Islet precursor cell (in vitro differentiated cells): ENCODE results near the gene DNTT.
A peak's percentile ranks its signal among the peaks of the same experiment; 100 is the strongest.

ENCODE experiments used
- DNase-seq: peaks from one replicate; pipeline ENCODE4 v3.0.0-alpha.2; 2018

DNTT gene

GRCh38 chr10:96310321-96310669, 6.1 kb downstream of the DNTT start:
- DNase-seq = no peak

DNA sequence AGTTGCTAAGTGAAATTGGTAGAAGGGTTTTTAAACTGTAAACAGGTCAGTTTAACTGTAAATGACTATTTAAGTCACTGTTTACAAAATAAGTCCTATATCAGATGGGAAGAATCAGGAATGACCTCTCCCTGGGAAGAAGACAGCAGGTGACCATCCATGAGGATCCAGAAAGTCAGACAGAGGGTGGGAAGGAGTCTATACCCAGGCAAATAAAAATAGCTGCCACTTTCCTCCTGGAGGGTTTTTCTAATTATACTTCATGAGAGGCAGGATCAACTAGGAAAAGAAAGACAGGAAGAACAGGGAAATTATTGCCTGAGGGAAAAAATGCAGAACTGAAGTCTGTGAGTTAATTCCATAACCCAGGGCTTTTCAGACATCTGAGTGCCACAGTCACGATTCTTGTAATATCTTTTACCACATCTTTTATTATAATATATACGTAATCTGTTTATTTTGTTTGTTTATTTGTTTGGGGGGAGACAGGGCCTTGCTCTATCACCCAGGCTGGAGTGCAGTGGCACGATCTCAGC, 7.0 kb downstream of the DNTT start:
- DNase-seq = no peak

- DNase-seq = peak; percentile 14
Measured at GRCh38 chr10:96313344-96313743, 9.1 kb downstream of the DNTT start.

DNA sequence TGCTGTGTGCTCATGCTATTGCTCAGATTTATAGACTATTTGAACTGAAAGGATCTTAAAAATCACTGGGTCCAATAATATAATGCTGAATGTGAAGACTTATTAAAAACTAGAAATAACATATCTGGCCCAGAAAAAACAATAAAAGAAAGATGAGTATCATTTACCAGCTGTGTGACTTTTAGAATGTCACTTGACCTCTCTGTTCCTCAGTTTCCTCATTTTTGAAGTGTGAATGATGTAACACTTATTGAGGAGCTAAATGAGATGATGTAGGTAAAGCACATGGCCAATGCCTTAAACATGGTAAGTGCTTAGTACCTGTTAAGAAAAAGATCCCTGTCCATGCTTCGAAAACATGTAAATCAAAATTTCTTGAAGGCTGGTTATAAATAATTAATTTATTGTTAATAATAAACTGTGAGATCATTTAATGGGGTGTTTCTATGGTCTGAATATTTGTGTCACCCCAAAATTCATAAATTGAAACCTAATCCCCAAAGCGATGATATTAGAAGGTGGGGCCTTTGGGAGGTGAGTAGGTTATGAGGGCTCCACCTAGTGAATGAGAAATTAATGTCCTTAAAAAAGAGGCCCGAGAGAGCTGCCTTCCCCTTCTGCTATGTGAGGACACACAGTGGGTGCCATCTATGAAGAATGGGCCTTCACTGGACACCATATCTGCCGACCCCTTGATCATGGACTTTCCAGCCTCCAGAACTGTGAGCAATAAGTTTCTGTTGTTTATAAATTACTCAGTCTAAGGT, 13.0 kb downstream of the DNTT start:
- DNase-seq = no peak

- DNase-seq = peak; percentile 47
Measured at GRCh38 chr10:96319754-96320474, 15.7 kb downstream of the DNTT start.

DNA sequence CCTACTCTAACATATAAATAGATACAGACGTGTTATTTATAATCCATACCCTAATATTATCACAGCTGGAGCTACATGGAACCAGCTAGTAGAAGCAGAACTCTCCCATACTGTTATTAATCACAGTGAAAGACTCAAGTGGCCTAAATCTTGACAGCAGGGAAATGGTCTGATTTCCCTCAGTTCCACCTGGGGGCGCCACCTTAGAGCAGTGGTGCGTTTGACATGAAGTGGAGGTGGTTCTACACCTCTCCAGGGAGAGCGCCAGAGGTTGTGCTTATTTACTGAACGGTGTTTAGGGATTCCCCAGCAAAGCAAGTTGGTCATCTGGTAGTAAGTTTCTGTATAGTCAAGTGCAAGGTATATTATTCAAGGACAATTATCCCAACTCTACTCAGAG, 17.6 kb downstream of the DNTT start:
- peak; percentile 43 for DNase-seq

DNA sequence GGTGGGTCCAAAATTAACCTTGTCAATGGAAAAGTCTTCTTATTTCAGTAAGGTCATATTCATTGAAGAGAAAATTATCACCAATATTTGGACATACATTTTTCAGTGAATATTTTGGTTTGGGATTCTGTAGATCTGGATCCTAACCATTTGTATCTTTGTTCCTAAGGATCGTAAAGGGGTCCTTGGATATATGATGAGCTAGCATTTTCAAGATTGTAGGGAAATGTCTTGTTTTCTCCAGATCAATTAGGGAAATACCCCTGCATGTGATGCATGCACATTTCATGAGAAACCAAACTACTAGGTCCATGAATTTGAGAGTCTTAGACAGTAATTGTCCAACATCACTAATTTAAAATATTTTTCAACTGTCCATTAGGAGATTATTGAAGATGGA, 18.0 kb downstream of the DNTT start:
- no peak for DNase-seq

DNA sequence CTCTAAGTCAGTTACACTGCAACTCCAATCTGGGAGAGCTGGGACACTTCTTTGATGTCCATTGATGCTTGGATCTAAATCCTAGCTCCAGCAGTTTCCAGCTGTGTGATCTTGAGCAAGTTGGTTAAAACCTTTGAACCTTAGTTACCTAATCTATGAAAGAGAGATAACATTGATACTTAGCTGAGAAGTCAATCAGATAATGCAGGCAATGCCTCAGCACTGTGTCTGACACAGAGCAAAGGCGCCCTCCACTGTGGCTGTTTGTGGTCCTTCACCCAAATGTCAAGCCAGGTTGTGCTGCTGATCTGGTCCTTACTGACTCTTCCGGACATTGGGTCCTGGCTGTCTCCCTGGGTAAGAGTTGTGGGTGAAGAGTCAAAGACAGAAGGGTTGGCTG, 20.2 kb downstream of the DNTT start:
- DNase-seq = peak; percentile 38

DNA sequence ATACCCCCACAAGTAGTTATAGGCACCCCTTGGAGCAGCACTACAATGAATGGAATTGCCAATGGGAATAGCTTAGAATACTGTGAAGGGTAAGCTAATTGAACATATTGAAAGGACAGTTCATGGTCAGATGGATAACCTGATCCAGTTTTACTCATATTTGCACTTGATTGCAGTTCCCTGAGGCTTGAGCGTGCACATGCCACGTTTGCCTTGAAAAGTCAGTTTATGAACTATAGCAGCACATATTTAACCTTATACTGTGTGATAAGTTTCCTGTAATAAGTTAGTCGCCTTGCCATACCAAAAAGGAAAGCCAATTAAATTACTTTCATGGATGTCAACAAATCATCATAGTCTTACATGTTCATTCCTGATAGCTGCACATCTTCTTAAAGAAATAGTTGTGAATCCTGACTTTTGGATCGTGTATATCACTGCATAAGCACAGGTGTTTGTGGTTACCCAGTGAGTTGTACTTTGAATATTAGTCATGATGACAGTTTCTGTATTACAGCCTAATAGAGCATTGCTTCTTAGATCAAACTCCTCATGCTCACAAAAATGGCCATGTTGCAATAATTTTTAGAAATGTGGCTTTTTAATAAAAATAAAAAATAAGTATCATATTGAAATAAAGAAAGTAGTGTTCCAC, 21.6 kb downstream of the DNTT start:
- DNase-seq = no peak

DNA sequence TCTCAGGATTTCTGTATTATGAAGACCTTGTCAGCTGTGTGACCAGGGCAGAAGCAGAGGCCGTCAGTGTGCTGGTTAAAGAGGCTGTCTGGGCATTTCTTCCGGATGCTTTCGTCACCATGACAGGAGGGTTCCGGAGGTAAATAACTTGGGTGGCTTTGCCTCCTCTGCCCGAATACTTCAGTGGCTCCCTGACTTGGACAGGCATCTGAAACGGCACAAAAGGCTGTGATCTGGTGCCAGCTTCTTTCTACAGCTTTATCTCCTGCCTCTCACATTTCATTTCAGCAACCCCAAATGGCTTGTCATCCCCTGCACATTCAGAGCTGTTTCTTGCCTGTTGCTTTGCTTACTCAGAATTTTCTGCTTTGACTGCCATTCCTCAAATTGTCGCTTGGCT, 23.2 kb downstream of the DNTT start:
- peak; percentile 37 for DNase-seq

DNA sequence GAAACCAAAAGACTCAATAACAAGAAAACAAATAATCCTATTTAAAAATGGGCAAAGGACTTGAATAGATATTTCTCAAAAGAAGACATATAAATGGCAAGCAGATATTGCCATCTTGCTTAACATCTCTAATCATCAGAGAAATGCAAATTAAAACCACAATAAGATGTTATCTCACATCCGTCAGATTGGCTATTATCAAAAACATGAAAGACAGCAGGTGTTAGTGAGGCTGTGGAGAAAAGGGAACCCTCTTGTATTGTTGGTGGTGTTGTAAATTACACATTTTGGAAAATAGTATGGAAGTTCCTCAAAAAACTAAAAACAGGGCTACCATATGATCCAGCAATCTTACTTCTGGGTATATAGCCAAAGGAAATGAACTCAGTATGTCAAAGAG, 28.9 kb downstream of the DNTT start:
- DNase-seq = no peak

- peak; percentile 51 for DNase-seq
Measured at GRCh38 chr10:96334616-96335526, 30.6 kb downstream of the DNTT start.

DNA sequence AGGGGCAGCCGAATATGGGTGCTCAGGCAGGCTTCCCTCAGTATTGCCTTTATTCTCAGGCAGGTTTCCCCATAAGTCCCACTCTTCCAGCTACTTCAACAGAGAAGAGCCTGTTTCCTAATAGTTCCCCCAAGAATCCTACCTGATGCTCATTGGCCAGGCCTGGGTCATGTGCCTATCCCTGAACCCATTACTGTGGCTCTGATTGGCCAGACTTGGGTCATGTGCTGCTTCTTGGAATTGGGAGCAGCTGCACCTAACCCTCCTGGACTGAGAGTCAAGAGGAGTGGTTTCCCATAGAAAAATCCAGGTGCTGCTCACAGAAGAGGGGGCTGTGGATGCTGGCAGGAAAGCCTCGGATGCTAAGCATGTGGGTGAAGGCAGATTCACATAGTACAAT, 32.9 kb downstream of the DNTT start:
- peak; percentile 41 for DNase-seq

DNA sequence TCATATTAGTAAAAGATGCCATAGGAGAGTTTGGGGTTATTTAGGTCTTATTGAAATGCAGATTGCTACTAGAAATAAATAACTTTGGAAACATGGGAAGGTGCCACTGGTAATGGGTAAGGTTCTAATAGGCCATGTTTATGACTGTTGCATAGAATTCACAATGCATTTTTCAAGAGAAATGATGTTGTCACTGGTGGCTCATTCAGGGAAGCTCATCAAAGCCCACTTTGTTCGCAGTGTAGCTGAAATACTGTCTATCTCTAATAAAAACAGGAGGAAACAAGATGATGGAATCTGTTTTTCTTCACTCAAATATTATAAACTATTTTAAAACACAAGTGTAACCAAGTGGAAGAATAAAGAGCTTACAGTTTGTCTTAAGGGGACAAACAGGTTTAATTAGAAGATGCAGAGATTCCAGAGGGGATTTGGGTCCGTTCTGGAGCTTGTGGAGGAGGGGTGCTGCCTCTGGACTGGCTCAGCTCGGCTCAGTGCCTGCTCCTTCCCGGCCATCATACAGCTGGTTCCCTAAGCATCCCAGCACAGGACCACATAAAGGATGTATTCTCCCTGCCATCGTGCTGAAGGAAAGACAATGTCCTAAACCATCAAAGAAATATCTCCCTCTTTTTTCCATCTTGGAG, 34.2 kb downstream of the DNTT start:
- peak; percentile 42 for DNase-seq

- DNase-seq = peak; percentile 15
Measured at GRCh38 chr10:96339383-96339782, 35.1 kb downstream of the DNTT start.

- peak; percentile 77 for DNase-seq
Measured at GRCh38 chr10:96339956-96340904, 36.0 kb downstream of the DNTT start.

DNA sequence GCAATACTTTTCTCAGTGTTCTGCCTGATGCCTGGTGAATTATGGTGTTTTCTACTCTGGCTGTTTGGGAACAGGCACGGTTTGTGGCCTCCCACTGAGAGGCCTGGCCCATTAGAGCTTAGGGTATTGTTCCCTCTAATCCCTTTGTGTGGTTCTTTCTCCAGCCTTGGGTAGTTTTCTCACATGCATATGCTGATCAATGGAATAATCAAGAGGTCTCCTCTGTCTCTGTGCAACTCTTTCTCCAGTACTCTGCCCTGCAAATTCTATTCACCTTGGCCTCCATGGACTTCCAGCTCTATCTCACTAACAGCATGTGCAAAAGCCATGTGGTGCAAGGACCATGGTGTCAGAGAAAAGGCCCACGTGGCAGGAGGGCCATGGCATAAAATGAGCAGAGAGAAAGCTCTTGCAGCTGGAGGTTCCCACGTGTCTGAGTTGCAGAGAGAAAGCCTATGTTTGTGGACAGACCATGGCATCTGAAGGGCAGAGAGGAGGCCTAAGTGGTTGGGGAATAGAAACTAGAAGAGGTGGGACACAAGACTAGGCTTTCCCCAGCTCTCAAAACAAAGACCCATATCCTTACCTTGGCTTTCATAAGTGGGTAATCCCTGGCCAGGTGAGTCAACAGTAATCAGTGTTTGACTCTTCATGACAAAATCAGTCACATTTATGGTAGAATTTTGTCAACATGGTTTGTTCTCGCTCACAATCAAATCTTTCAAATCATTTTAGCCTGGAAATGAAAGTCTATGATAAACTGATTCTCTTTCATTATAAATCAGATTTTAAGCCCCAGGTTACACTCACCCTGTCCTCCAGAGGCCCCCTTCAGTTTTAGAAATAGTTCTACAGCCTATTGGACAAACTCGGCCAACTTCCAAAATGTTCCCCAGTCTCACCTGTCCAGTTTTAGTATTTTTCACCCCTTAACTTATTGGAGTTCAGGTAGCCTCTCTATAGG, 37.3 kb downstream of the DNTT start:
- DNase-seq = peak; percentile 29

DNA sequence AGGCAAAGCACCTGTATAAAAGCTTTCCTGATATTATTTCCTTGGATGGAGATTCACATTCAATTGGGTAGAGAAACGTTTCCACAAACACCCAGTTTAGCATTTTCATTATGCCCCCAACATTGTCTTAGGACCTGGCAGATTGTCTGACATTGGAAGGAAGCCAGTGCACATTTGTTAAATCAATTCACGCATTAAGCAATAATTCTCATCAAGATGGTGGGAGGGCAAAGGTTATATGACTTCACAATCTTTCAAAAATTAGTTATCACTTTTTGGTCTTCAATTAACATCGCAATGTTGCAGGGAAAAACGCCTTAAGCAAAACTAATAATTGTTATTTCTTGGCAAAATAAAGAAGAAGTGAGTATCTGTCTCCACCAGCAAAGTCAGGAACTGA, 38.2 kb downstream of the DNTT start:
- DNase-seq = no peak

GRCh38 chr10:96344178-96344577, 39.9 kb downstream of the DNTT start:
- DNase-seq = peak; percentile 7

GRCh38 chr10:96345222-96345621, 41.0 kb downstream of the DNTT start:
- peak; percentile 2 for DNase-seq
